ENCODE data around the gene NR5A2. TPM values are rescaled to one million over a fixed set of nuclear protein-coding genes. Genes with fewer than 3 reads are reported as not detected.

NR5A2 gene
- total RNA-seq, 1 donor from 2014 or later, result not detected

DNA sequence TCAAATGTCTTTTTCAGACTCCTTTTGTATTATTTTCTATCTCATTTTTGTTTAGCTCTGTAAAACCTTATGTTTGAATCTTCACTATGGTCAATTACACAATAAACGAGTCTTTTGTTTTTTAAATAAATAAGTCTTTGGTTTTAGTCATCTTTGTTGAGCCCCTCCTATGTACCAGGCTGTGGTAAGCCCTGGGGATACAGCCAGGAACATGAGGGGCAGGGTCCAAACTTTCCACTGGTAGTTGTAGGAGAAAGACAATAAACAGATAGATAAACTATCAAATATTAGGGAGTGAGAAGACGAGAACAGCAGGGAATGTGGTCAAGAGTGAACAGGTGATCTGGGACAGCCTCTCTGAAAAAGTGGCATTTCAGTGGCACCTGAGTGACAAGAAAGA is 195.7 kb downstream of the NR5A2 start:
- H3K9ac ChIP-seq, result no peak overlapping the region
- H3K4me3 ChIP-seq, result no peak overlapping the region
- Mint-ChIP-seq H3K36me3 (no peaks in the 10 kb centered on the region), H3K27ac (no peak overlapping the region), H3K9me3 (no peaks in the 10 kb centered on the region), H3K27me3 (ENCODE audit: insufficient read depth, low read depth) (peaks cover 4% of the 10 kb centered on the region), H3K4me1 (peaks cover 32% of the 10 kb centered on the region), H3K4me3 (no peak overlapping the region)
- H3K4me2 ChIP-seq, result no peak overlapping the region
- TF ChIP-seq EZH2phosphoT487 (IDR thresholded peaks at IDR 0.05) (no peak), EZH2 (IDR thresholded peaks at IDR 0.05) (no peak)
- TF ChIP-seq, protein P1, sequence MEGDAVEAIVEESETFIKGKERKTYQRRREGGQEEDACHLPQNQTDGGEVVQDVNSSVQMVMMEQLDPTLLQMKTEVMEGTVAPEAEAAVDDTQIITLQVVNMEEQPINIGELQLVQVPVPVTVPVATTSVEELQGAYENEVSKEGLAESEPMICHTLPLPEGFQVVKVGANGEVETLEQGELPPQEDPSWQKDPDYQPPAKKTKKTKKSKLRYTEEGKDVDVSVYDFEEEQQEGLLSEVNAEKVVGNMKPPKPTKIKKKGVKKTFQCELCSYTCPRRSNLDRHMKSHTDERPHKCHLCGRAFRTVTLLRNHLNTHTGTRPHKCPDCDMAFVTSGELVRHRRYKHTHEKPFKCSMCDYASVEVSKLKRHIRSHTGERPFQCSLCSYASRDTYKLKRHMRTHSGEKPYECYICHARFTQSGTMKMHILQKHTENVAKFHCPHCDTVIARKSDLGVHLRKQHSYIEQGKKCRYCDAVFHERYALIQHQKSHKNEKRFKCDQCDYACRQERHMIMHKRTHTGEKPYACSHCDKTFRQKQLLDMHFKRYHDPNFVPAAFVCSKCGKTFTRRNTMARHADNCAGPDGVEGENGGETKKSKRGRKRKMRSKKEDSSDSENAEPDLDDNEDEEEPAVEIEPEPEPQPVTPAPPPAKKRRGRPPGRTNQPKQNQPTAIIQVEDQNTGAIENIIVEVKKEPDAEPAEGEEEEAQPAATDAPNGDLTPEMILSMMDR (IDR thresholded peaks at IDR 0.05), result no peak
- H4K20me1 ChIP-seq (ENCODE audit: low read depth), result no peaks in the 10 kb centered on the region
- H3K4me1 ChIP-seq, result peaks cover 14% of the 10 kb centered on the region
- no peaks in the 10 kb centered on the region for H3K79me2 ChIP-seq (ENCODE audit: low read depth)
- no peaks in the 10 kb centered on the region for H3F3A ChIP-seq (ENCODE audit: low read depth)
- DNase-seq (ENCODE audit: low spot score), result no peak
- no peaks in the 10 kb centered on the region for H3K9me3 ChIP-seq (ENCODE audit: low read depth)
- no peaks in the 10 kb centered on the region for H3K27me3 ChIP-seq
- H3K36me3 ChIP-seq, result no peaks in the 10 kb centered on the region
- no peak overlapping the region for H2AFZ ChIP-seq (replicated peaks)
- no peak overlapping the region for H3K27ac ChIP-seq

DNA sequence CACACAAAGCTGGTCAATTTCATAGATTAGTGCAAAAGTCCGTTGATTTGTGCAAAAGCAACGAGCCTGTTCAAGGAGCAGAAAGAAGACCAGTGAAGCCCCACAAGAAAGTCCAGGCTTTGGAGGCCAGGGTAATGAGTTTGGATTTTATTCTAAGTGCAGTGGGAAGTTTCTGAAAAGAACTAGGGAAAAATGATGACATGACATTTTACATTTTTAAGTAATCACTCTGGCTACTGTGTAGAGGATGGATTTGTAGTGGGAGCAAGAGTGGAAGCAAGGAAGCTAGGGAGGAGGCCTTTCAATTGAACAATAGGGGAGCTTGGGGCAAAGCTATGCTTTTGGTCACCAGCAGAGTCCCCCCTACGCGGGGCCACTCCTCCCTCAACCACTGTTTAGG is 196.1 kb downstream of the NR5A2 start:
- Mint-ChIP-seq H3K27me3 (ENCODE audit: insufficient read depth, low read depth) (peaks cover 4% of the 10 kb centered on the region), H3K36me3 (no peaks in the 10 kb centered on the region), H3K27ac (no peak overlapping the region), H3K4me1 (peaks cover 36% of the 10 kb centered on the region), H3K4me3 (no peak overlapping the region), H3K9me3 (no peaks in the 10 kb centered on the region)
- Histone ChIP-seq H3K9me3 (ENCODE audit: low read depth) (no peaks in the 10 kb centered on the region), H3K4me2 (no peak overlapping the region), H3K4me3 (no peak overlapping the region), H3K79me2 (ENCODE audit: low read depth) (no peaks in the 10 kb centered on the region), H3K9ac (no peak overlapping the region), H3K27ac (no peak overlapping the region), H3K36me3 (no peaks in the 10 kb centered on the region), H4K20me1 (ENCODE audit: low read depth) (no peaks in the 10 kb centered on the region), H3K27me3 (no peaks in the 10 kb centered on the region), H3F3A (ENCODE audit: low read depth) (no peaks in the 10 kb centered on the region), H2AFZ (replicated peaks) (no peak overlapping the region), H3K4me1 (peaks cover 14% of the 10 kb centered on the region)
- TF ChIP-seq EZH2phosphoT487 (IDR thresholded peaks at IDR 0.05) (no peak), EZH2 (IDR thresholded peaks at IDR 0.05) (no peak)
- TF ChIP-seq, protein P1 (IDR thresholded peaks at IDR 0.05), result no peak
- no peak for DNase-seq (ENCODE audit: low spot score)

- no peaks in the 10 kb centered on the region for H3K9me3 ChIP-seq (ENCODE audit: low read depth)
- H3K4me2 ChIP-seq, result no peak overlapping the region
- no peaks in the 10 kb centered on the region for H3K36me3 Mint-ChIP-seq
- H3K36me3 ChIP-seq, result no peaks in the 10 kb centered on the region
- no peak overlapping the region for H3K9ac ChIP-seq
- H3F3A ChIP-seq (ENCODE audit: low read depth), result no peaks in the 10 kb centered on the region
- H3K27ac Mint-ChIP-seq, result no peak overlapping the region
- TF ChIP-seq EZH2phosphoT487 (IDR thresholded peaks at IDR 0.05), result no peak
- TF ChIP-seq EZH2 (IDR thresholded peaks at IDR 0.05), result no peak
- TF ChIP-seq, protein P1 (IDR thresholded peaks at IDR 0.05), result no peak
- no peaks in the 10 kb centered on the region for H3K27me3 ChIP-seq
- H3K4me3 Mint-ChIP-seq, result no peak overlapping the region
- H3K4me1 Mint-ChIP-seq, result peaks cover 40% of the 10 kb centered on the region
- peaks cover 14% of the 10 kb centered on the region for H3K4me1 ChIP-seq
- H2AFZ ChIP-seq (replicated peaks), result no peak overlapping the region
- no peak overlapping the region for H3K27ac ChIP-seq
- no peaks in the 10 kb centered on the region for H4K20me1 ChIP-seq (ENCODE audit: low read depth)
- peaks cover 4% of the 10 kb centered on the region for H3K27me3 Mint-ChIP-seq (ENCODE audit: insufficient read depth, low read depth)
- H3K4me3 ChIP-seq, result no peak overlapping the region
- no peaks in the 10 kb centered on the region for H3K79me2 ChIP-seq (ENCODE audit: low read depth)
- DNase-seq (ENCODE audit: low spot score), result no peak
- no peaks in the 10 kb centered on the region for H3K9me3 Mint-ChIP-seq
Observed at GRCh38 chr1:200224315-200224714, 196.8 kb downstream of the NR5A2 start.

All from neural progenitor cell (in vitro differentiated cells).